ENCODE data around the gene METTL23. TPM values are rescaled to one million over a fixed set of nuclear protein-coding genes. Genes with fewer than 3 reads are reported as not detected.

Gene METTL23
- total and polyA plus RNA-seq, 2 experiments from 2014 or later, result 41.6 to 55.9 TPM

DNA sequence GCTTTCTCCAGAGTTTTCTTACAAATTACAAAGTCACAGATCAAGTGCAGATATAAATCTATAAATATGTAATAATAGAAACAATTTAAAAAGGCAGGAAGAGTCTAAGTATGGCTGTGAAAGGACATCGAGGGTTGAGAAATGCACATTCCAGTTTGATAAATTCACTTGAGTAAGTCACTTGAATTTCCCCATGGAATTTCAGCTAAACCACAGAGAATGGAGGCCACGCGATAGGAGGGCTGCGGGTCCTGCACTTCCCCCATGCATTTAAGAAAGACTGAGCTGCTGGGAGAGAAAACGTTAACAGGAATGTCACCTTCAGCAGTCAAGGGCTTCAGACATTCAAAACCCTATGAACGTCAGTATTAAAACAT is 9.8 kb upstream of the METTL23 start:
- Histone ChIP-seq H3K27ac (ENCODE audit: low read depth) (no peak overlapping the region), H3K36me3 (ENCODE audit: insufficient read depth) (peaks cover 29% of the 10 kb centered on the region), H3K4me3 (no peak overlapping the region), H3K9me2 (ENCODE audit: insufficient read depth) (no peaks in the 10 kb centered on the region), H3K4me2 (no peak overlapping the region), H3K79me2 (replicated peaks; ENCODE audit: insufficient read depth) (no peaks in the 10 kb centered on the region), H4K20me1 (replicated peaks; ENCODE audit: insufficient read depth) (peaks cover 4% of the 10 kb centered on the region; the same call in 1 of the 2 replicates), H3F3A (replicated peaks; ENCODE audit: low read depth) (peaks cover under 1% of the 10 kb centered on the region; the same call in 1 of the 2 replicates), H2AFZ (no peak overlapping the region), H3K4me1 (ENCODE audit: insufficient read depth) (peaks cover 1% of the 10 kb centered on the region; the same call in 1 of the 2 replicates), H3K27me3 (ENCODE audit: insufficient read depth) (no peaks in the 10 kb centered on the region)
- no peak for DNase-seq (ENCODE audit: low spot score)
- ATAC-seq, result no peak
- no peak for TF ChIP-seq EZH2 (IDR thresholded peaks at IDR 0.05; ENCODE audit: low read depth, unreplicated experiment)
- TF ChIP-seq CREB1 (CRISPR knock-in tag; IDR thresholded peaks at IDR 0.05; ENCODE audit: low read depth), result no peak
- TF ChIP-seq, protein P1, sequence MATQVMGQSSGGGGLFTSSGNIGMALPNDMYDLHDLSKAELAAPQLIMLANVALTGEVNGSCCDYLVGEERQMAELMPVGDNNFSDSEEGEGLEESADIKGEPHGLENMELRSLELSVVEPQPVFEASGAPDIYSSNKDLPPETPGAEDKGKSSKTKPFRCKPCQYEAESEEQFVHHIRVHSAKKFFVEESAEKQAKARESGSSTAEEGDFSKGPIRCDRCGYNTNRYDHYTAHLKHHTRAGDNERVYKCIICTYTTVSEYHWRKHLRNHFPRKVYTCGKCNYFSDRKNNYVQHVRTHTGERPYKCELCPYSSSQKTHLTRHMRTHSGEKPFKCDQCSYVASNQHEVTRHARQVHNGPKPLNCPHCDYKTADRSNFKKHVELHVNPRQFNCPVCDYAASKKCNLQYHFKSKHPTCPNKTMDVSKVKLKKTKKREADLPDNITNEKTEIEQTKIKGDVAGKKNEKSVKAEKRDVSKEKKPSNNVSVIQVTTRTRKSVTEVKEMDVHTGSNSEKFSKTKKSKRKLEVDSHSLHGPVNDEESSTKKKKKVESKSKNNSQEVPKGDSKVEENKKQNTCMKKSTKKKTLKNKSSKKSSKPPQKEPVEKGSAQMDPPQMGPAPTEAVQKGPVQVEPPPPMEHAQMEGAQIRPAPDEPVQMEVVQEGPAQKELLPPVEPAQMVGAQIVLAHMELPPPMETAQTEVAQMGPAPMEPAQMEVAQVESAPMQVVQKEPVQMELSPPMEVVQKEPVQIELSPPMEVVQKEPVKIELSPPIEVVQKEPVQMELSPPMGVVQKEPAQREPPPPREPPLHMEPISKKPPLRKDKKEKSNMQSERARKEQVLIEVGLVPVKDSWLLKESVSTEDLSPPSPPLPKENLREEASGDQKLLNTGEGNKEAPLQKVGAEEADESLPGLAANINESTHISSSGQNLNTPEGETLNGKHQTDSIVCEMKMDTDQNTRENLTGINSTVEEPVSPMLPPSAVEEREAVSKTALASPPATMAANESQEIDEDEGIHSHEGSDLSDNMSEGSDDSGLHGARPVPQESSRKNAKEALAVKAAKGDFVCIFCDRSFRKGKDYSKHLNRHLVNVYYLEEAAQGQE (IDR thresholded peaks at IDR 0.05; ENCODE audit: unreplicated experiment), result no peak
- TF ChIP-seq POLR2AphosphoS5 (IDR thresholded peaks at IDR 0.05; ENCODE audit: low read depth), result no peak
- no peak for TF ChIP-seq JUNB (IDR thresholded peaks at IDR 0.05; ENCODE audit: unreplicated experiment)
- no peak for TF ChIP-seq ZNF114 (CRISPR knock-in tag; IDR thresholded peaks at IDR 0.05)
- TF ChIP-seq, protein P2, sequence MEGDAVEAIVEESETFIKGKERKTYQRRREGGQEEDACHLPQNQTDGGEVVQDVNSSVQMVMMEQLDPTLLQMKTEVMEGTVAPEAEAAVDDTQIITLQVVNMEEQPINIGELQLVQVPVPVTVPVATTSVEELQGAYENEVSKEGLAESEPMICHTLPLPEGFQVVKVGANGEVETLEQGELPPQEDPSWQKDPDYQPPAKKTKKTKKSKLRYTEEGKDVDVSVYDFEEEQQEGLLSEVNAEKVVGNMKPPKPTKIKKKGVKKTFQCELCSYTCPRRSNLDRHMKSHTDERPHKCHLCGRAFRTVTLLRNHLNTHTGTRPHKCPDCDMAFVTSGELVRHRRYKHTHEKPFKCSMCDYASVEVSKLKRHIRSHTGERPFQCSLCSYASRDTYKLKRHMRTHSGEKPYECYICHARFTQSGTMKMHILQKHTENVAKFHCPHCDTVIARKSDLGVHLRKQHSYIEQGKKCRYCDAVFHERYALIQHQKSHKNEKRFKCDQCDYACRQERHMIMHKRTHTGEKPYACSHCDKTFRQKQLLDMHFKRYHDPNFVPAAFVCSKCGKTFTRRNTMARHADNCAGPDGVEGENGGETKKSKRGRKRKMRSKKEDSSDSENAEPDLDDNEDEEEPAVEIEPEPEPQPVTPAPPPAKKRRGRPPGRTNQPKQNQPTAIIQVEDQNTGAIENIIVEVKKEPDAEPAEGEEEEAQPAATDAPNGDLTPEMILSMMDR (conservative IDR thresholded peaks at IDR 0.05; ENCODE audit: low read depth in 2 of 2), result no peak
- TF ChIP-seq, protein P3, sequence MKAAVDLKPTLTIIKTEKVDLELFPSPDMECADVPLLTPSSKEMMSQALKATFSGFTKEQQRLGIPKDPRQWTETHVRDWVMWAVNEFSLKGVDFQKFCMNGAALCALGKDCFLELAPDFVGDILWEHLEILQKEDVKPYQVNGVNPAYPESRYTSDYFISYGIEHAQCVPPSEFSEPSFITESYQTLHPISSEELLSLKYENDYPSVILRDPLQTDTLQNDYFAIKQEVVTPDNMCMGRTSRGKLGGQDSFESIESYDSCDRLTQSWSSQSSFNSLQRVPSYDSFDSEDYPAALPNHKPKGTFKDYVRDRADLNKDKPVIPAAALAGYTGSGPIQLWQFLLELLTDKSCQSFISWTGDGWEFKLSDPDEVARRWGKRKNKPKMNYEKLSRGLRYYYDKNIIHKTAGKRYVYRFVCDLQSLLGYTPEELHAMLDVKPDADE (IDR thresholded peaks at IDR 0.05), result no peak
- no peak for TF ChIP-seq NANOG (IDR thresholded peaks at IDR 0.05; ENCODE audit: borderline replicate concordance)
- TF ChIP-seq ZNF331 (CRISPR knock-in tag; IDR thresholded peaks at IDR 0.05; ENCODE audit: low read depth), result no peak
- TF ChIP-seq, protein P4, sequence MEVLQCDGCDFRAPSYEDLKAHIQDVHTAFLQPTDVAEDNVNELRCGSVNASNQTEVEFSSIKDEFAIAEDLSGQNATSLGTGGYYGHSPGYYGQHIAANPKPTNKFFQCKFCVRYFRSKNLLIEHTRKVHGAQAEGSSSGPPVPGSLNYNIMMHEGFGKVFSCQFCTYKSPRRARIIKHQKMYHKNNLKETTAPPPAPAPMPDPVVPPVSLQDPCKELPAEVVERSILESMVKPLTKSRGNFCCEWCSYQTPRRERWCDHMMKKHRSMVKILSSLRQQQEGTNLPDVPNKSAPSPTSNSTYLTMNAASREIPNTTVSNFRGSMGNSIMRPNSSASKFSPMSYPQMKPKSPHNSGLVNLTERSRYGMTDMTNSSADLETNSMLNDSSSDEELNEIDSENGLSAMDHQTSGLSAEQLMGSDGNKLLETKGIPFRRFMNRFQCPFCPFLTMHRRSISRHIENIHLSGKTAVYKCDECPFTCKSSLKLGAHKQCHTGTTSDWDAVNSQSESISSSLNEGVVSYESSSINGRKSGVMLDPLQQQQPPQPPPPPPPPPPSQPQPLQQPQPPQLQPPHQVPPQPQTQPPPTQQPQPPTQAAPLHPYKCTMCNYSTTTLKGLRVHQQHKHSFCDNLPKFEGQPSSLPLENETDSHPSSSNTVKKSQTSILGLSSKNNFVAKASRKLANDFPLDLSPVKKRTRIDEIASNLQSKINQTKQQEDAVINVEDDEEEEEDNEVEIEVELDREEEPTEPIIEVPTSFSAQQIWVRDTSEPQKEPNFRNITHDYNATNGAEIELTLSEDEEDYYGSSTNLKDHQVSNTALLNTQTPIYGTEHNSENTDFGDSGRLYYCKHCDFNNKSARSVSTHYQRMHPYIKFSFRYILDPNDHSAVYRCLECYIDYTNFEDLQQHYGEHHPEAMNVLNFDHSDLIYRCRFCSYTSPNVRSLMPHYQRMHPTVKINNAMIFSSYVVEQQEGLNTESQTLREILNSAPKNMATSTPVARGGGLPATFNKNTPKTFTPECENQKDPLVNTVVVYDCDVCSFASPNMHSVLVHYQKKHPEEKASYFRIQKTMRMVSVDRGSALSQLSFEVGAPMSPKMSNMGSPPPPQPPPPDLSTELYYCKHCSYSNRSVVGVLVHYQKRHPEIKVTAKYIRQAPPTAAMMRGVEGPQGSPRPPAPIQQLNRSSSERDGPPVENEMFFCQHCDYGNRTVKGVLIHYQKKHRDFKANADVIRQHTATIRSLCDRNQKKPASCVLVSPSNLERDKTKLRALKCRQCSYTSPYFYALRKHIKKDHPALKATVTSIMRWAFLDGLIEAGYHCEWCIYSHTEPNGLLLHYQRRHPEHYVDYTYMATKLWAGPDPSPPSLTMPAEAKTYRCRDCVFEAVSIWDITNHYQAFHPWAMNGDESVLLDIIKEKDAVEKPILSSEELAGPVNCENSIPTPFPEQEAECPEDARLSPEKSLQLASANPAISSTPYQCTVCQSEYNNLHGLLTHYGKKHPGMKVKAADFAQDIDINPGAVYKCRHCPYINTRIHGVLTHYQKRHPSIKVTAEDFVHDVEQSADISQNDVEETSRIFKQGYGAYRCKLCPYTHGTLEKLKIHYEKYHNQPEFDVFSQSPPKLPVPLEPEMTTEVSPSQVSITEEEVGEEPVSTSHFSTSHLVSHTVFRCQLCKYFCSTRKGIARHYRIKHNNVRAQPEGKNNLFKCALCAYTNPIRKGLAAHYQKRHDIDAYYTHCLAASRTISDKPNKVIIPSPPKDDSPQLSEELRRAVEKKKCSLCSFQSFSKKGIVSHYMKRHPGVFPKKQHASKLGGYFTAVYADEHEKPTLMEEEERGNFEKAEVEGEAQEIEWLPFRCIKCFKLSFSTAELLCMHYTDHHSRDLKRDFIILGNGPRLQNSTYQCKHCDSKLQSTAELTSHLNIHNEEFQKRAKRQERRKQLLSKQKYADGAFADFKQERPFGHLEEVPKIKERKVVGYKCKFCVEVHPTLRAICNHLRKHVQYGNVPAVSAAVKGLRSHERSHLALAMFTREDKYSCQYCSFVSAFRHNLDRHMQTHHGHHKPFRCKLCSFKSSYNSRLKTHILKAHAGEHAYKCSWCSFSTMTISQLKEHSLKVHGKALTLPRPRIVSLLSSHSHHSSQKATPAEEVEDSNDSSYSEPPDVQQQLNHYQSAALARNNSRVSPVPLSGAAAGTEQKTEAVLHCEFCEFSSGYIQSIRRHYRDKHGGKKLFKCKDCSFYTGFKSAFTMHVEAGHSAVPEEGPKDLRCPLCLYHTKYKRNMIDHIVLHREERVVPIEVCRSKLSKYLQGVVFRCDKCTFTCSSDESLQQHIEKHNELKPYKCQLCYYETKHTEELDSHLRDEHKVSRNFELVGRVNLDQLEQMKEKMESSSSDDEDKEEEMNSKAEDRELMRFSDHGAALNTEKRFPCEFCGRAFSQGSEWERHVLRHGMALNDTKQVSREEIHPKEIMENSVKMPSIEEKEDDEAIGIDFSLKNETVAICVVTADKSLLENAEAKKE (CRISPR knock-in tag; IDR thresholded peaks at IDR 0.05), result no peak
- Mint-ChIP-seq H3K27me3 (ENCODE audit: insufficient read depth, low read depth, poor library complexity) (peaks cover 5% of the 10 kb centered on the region), H3K9me3 (no peaks in the 10 kb centered on the region), H3K4me3 (no peak overlapping the region), H3K36me3 (ENCODE audit: low read depth) (peaks cover 53% of the 10 kb centered on the region), H3K27ac (no peak overlapping the region), H3K4me1 (peaks cover 3% of the 10 kb centered on the region; the same call in 2 of the 3 replicates)

All from GM23338 (cell line).